K562 treated with DMSO at 1 percent for 12 hours (cell line): Measurements from ENCODE around the gene POTEC. TPM values are rescaled to one million over a fixed set of nuclear protein-coding genes. Genes with fewer than 3 reads are reported as not detected.

ENCODE experiments used
- total RNA-seq: library from RNA; unstranded; fragments of 300-600 nt; gene quantifications from 2 replicates; pipeline ENCODE4 v1.2.3, GENCODE V29; 2022; ENCODE audit not compliant: insufficient read depth

The POTEC gene
- total RNA-seq, result not detected in 2 replicates

GRCh38 chr18:14543446-14543964, at the start of gene POTEC:
POTEC (minus strand) TSS chr18:14543600; CDS start chr18:14543146, 454 bp downstream.

Other genes with a start within 250 kb of the POTEC start
- not detected in 2 replicates for gene ANKRD30B, start 204.6 kb upstream of the POTEC start, total RNA-seq